H9 (cell line): ENCODE data around the gene MAP3K8. TPM values are rescaled to one million over a fixed set of nuclear protein-coding genes. Genes with fewer than 3 reads are reported as not detected.

Experiments
- DNase-seq: peaks from one replicate; pipeline ENCODE4 v3.0.0-alpha.2; 2017
- H2AFZ ChIP-seq: one replicate; pipeline ENCODE4 v1.6.1; 2013; ENCODE audit warnings: mild to moderate bottlenecking, low read length, control low read depth, moderate library complexity
- H2AK5ac ChIP-seq: 2 replicates; pipeline ENCODE4 v1.6.1; 2013; ENCODE audit warnings: low read length, control low read depth, mixed read lengths; ENCODE audit not compliant: insufficient read length
- H2BK120ac ChIP-seq: one replicate; pipeline ENCODE4 v1.6.1; 2013; ENCODE audit warnings: low read depth, mild to moderate bottlenecking, low read length, control low read depth, inconsistent platforms; ENCODE audit not compliant: poor library complexity, severe bottlenecking
- H2BK12ac ChIP-seq: 2 replicates; pipeline ENCODE4 v1.6.1; 2013; ENCODE audit warnings: low read length, control low read depth, mixed read lengths, low read depth; ENCODE audit not compliant: insufficient read length
- H2BK15ac ChIP-seq: 2 replicates; pipeline ENCODE4 v1.6.1; 2013; ENCODE audit warnings: low read depth, low read length, control low read depth
- H2BK20ac ChIP-seq: one replicate; pipeline ENCODE4 v1.6.1; 2013; ENCODE audit warnings: low read depth, mild to moderate bottlenecking, low read length, control low read depth, inconsistent platforms; ENCODE audit not compliant: poor library complexity, severe bottlenecking
- H2BK5ac ChIP-seq: 2 replicates; pipeline ENCODE4 v1.6.1; 2013; ENCODE audit warnings: low read length, control low read depth, mixed read lengths; ENCODE audit not compliant: insufficient read length
- H3K14ac ChIP-seq: 2 replicates; pipeline ENCODE4 v1.6.1; 2013; ENCODE audit warnings: low read length, control low read depth; ENCODE audit not compliant: insufficient read depth
- H3K18ac ChIP-seq: 2 replicates; pipeline ENCODE4 v1.6.1; 2013; ENCODE audit warnings: low read depth, mild to moderate bottlenecking, mixed read lengths, low read length, control low read depth; ENCODE audit not compliant: insufficient read length
- H3K23ac ChIP-seq: 2 replicates; pipeline ENCODE4 v1.6.1; 2013; ENCODE audit warnings: low read length, control low read depth, mixed read lengths, low read depth; ENCODE audit not compliant: insufficient read length
- H3K23me2 ChIP-seq: 2 replicates; pipeline ENCODE4 v1.6.1; 2013; ENCODE audit warnings: low read depth, mild to moderate bottlenecking, mixed read lengths, low read length, control low read depth; ENCODE audit not compliant: insufficient read length, poor library complexity, severe bottlenecking
- H3K27ac ChIP-seq: 2 replicates; pipeline ENCODE4 v1.5.1; 2013; ENCODE audit warnings: low read length, control low read depth, mixed read lengths, low read depth; ENCODE audit not compliant: insufficient read length
- H3K27me3 ChIP-seq: 2 replicates; pipeline ENCODE4 v1.6.1; 2013; ENCODE audit warnings: low read length, control low read depth, inconsistent platforms; ENCODE audit not compliant: insufficient read depth
- H3K4ac ChIP-seq: 2 replicates; pipeline ENCODE4 v1.6.1; 2013; ENCODE audit warnings: low read depth, mild to moderate bottlenecking, control low read depth, inconsistent platforms, low read length, moderate library complexity
- H3K4me1 ChIP-seq: 2 replicates; pipeline ENCODE4 v1.6.1; 2013; ENCODE audit warnings: low read length, control low read depth, inconsistent platforms; ENCODE audit not compliant: insufficient read depth
- H3K4me2 ChIP-seq: 2 replicates; pipeline ENCODE4 v1.6.1; 2013; ENCODE audit warnings: low read length, control low read depth, mixed read lengths; ENCODE audit not compliant: insufficient read length, insufficient read depth
- H3K56ac ChIP-seq: 2 replicates; pipeline ENCODE4 v1.6.1; 2013; ENCODE audit warnings: low read depth, mild to moderate bottlenecking, mixed read lengths, low read length, control low read depth; ENCODE audit not compliant: insufficient read length
- H3K79me1 ChIP-seq: 2 replicates; pipeline ENCODE4 v1.6.1; 2013; ENCODE audit warnings: low read depth, mild to moderate bottlenecking, moderate library complexity, low read length, control low read depth, inconsistent platforms; ENCODE audit not compliant: insufficient read depth, poor library complexity, severe bottlenecking
- H3K79me2 ChIP-seq: 2 replicates; pipeline ENCODE4 v1.6.1; 2013; ENCODE audit warnings: low read length, control low read depth, inconsistent platforms; ENCODE audit not compliant: insufficient read depth
- H3K9ac ChIP-seq: 2 replicates; pipeline ENCODE4 v1.6.1; 2013; ENCODE audit warnings: low read length, control low read depth, mixed read lengths; ENCODE audit not compliant: insufficient read length; ENCODE audit errors: extremely low read depth
- H3K9me3 ChIP-seq: one replicate; pipeline ENCODE4 v1.6.1; 2013; ENCODE audit warnings: low read depth, low read length, inconsistent platforms; ENCODE audit not compliant: control insufficient read depth
- H3T11ph ChIP-seq: one replicate; pipeline ENCODE4 v1.6.1; 2013; ENCODE audit warnings: mild to moderate bottlenecking, low read length, control low read depth, inconsistent platforms
- H4K20me1 ChIP-seq: one replicate; pipeline ENCODE4 v1.6.1; 2013; ENCODE audit not compliant: control insufficient read depth, insufficient read length, insufficient read depth
- H4K5ac ChIP-seq: 2 replicates; pipeline ENCODE4 v1.6.1; 2013; ENCODE audit warnings: low read depth, mild to moderate bottlenecking, mixed read lengths, low read length, control low read depth; ENCODE audit not compliant: insufficient read length
- H4K8ac ChIP-seq: replicated peaks from 2 replicates; pipeline ENCODE4 v1.6.1; 2013; ENCODE audit warnings: low read length, control low read depth, mixed read lengths, low read depth; ENCODE audit not compliant: insufficient read length
- H4K91ac ChIP-seq: 2 replicates; pipeline ENCODE4 v1.6.1; 2013; ENCODE audit warnings: low read depth, mild to moderate bottlenecking, moderate library complexity, mixed read lengths, low read length, control low read depth; ENCODE audit not compliant: insufficient read length
- H3K27ac Mint-ChIP-seq, 3 experiments: 2 replicates in 2 of 3; 3 replicates in 1 of 3; pipeline ENCODE4 v1.8.0; 2020 to 2021; ENCODE audit warnings: mixed read lengths in 3 of 3, mild to moderate bottlenecking in 1 of 3, moderate library complexity in 1 of 3
- H3K27me3 Mint-ChIP-seq: 2 replicates; pipeline ENCODE4 v1.8.0; 2021; ENCODE audit warnings: low read depth, mild to moderate bottlenecking, moderate library complexity, mixed read lengths
- H3K36me3 Mint-ChIP-seq, 3 experiments: 2 replicates in 2 of 3; 3 replicates in 1 of 3; pipeline ENCODE4 v1.8.0; 2020 to 2021; ENCODE audit warnings: low read depth in 3 of 3, mixed read lengths in 3 of 3; ENCODE audit not compliant: insufficient read depth in 1 of 3
- H3K4me1 Mint-ChIP-seq, 2 experiments: 2 replicates each; pipeline ENCODE4 v1.8.0; 2020; ENCODE audit warnings: mixed read lengths in 2 of 2
- H3K4me3 Mint-ChIP-seq, 2 experiments: 2 replicates in 1 of 2; 3 replicates in 1 of 2; pipeline ENCODE4 v1.8.0; 2020 to 2021; ENCODE audit warnings: mild to moderate bottlenecking in 2 of 2, mixed read lengths in 2 of 2, moderate library complexity in 1 of 2
- H3K9me3 Mint-ChIP-seq, 2 experiments: 2 replicates in 1 of 2; 3 replicates in 1 of 2; pipeline ENCODE4 v1.8.0; 2020; ENCODE audit warnings: mild to moderate bottlenecking in 2 of 2, mixed read lengths in 2 of 2, moderate library complexity in 1 of 2
- WGBS: extraction: QIAGEN DNeasy Blood & Tissue Kit; methylation state at CpG from one replicate; pipeline ENCODE4 v1.1.7; 2013; ENCODE audit warnings: missing lambda C conversion rate, low lambda C conversion rate, mixed read lengths; ENCODE audit not compliant: insufficient read length; ENCODE audit errors: extremely low coverage; 5-methylcytosine and 5-hydroxymethylcytosine counted together
- total RNA-seq: library from RNA; stranded (reverse); gene quantifications from 2 replicates; pipeline ENCODE4 v1.2.1, GENCODE V29; 2021
- TF ChIP-seq, protein P1 (sequence below): fragments of 200-600 bp; sonication (generic); conservative IDR thresholded peaks from 3 replicates; pipeline ENCODE4 v1.8.0; 2021; ENCODE audit warnings: antibody characterized with exemption, mild to moderate bottlenecking

Gene MAP3K8
- total RNA-seq, 1 experiment from 2014 or later, result 3.5 TPM

- H3K18ac ChIP-seq, result no peak overlapping the region
- no peaks in the 10 kb centered on the region for H3K27me3 ChIP-seq
- no peaks in the 10 kb centered on the region for H3K79me2 ChIP-seq
- no peak overlapping the region for H4K8ac ChIP-seq
- no peak overlapping the region for H3K23ac ChIP-seq
- peaks cover 3 to 10% (median 7%) of the 10 kb centered on the region in 3 experiments; a peak in 6 of 7 replicates for H3K36me3 Mint-ChIP-seq
- no peak overlapping the region for H4K91ac ChIP-seq
- H3K9me3 Mint-ChIP-seq, result no peaks in the 10 kb centered on the region
- no peak overlapping the region for H3K9ac ChIP-seq
- H3K4me2 ChIP-seq, result no peak overlapping the region
- no peaks in the 10 kb centered on the region for H3K9me3 ChIP-seq
- peak overlapping the region in 1 of 3 experiments; percentile 59; a peak in 1 of 7 replicates for H3K27ac Mint-ChIP-seq
- H3K14ac ChIP-seq, result no peak overlapping the region
- WGBS, result no CpG with 5 or more reads among the region's 6 CpGs
- no peak overlapping the region for H2BK15ac ChIP-seq
- no peak overlapping the region for H3K27ac ChIP-seq
- H3K4me1 Mint-ChIP-seq, result peaks cover 19 to 22% of the 10 kb centered on the region in 2 experiments
- H3T11ph ChIP-seq, result no peak overlapping the region
- H4K5ac ChIP-seq, result no peak overlapping the region
- no peaks in the 10 kb centered on the region for H3K79me1 ChIP-seq
- no peaks in the 10 kb centered on the region for H4K20me1 ChIP-seq
- H3K4ac ChIP-seq, result no peak overlapping the region
- TF ChIP-seq, protein P1, sequence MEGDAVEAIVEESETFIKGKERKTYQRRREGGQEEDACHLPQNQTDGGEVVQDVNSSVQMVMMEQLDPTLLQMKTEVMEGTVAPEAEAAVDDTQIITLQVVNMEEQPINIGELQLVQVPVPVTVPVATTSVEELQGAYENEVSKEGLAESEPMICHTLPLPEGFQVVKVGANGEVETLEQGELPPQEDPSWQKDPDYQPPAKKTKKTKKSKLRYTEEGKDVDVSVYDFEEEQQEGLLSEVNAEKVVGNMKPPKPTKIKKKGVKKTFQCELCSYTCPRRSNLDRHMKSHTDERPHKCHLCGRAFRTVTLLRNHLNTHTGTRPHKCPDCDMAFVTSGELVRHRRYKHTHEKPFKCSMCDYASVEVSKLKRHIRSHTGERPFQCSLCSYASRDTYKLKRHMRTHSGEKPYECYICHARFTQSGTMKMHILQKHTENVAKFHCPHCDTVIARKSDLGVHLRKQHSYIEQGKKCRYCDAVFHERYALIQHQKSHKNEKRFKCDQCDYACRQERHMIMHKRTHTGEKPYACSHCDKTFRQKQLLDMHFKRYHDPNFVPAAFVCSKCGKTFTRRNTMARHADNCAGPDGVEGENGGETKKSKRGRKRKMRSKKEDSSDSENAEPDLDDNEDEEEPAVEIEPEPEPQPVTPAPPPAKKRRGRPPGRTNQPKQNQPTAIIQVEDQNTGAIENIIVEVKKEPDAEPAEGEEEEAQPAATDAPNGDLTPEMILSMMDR, result no peak
- no peaks in the 10 kb centered on the region for H3K23me2 ChIP-seq
- no peak overlapping the region for H3K4me3 Mint-ChIP-seq
- H2AK5ac ChIP-seq, result no peak overlapping the region
- H2AFZ ChIP-seq, result no peak overlapping the region
- H3K27me3 Mint-ChIP-seq, result no peaks in the 10 kb centered on the region
- H3K4me1 ChIP-seq, result peaks cover 3% of the 10 kb centered on the region; the same call in 1 of the 2 replicates
- no peak overlapping the region for H3K56ac ChIP-seq
- H2BK120ac ChIP-seq, result no peak overlapping the region
- DNase-seq, result no peak
- H2BK12ac ChIP-seq, result no peak overlapping the region
- no peak overlapping the region for H2BK5ac ChIP-seq
- H2BK20ac ChIP-seq, result no peak overlapping the region
Observed at GRCh38 chr10:30453764-30454527, 20.0 kb downstream of the MAP3K8 start.
